GM12892 (cell line): ENCODE results near the gene PDCD1.
"Not testable (repeated sequence)": the region's sequence is repeated elsewhere in the genome, so short reads cannot be mapped to it uniquely, and the experiment has no call there.

Source experiments
- POLR2A ChIP-seq: IDR thresholded peaks from 2 replicates; pipeline ENCODE4 v1.6.1; 2011; ENCODE audit warnings: low read depth, low read length, control low read depth
- POLR2AphosphoS5 ChIP-seq: IDR thresholded peaks from 2 replicates; pipeline ENCODE4 v1.6.1; 2011; ENCODE audit warnings: low read depth, low read length, control low read depth

DNA sequence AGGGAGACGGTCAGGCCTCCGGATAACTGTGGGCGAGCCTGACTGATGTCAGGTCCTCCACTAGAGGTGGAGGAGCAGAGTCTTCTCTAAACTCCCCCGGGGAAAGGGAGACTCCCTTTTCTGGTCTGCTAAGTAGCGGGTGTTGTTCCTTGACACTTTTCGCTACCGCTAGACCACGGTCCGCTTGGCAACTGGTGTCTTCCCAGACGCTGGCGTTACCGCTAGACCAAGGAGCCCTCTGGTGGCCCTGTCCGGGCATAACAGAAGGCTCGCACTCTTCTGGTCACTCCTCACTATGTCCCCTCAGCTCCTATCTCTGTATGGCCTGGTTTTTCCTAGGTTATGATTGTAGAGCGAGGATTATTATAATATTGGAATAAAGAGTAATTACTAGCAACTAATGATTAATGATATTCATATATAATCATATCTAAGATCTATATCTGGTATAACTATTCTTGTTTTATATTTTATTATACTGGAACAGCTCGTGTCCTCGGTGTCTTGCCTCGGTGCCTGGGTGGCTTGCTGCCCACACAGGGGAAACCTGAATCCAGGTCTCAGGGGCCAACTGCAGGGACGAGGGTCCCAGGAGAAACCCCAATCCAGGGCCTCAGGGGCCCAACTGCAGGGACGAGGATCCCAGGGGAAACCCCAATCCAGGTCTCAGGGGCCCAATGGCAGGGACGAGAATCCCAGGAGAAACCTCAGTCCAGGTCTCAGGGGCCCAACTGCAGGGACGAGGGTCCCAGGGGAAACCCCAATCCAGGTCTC is 17.2 kb upstream of the PDCD1 start:
- TF ChIP-seq POLR2A, POLR2AphosphoS5: not testable (repeated sequence)
